Measurements from ENCODE around the gene GLB1L. TPM values are rescaled to one million over a fixed set of nuclear protein-coding genes. Genes with fewer than 3 reads are reported as not detected.
A peak's percentile ranks its signal among the peaks of the same experiment; 100 is the strongest.

GLB1L gene
- polyA plus RNA-seq, 1 of the 3 experiments (the other 2 are of a cell fraction) = 11.7 TPM

- Histone ChIP-seq H3K27me3 (ENCODE audit: insufficient read depth) (no peaks in the 10 kb centered on the region), H3K4me1 (ENCODE audit: control insufficient read depth in 1 of 2, insufficient read depth in 2 of 2, low read depth in 1 of 2, low read length in 1 of 2) (peaks cover 3 to 16% of the 10 kb centered on the region in 2 experiments; a peak in 1 of 4 replicates), H2AFZ (ENCODE audit: low read depth) (peak within 1 kb of the TSS; percentile 80), H3K27ac (ENCODE audit: low read depth in 2 of 2, low read length in 1 of 2) (peak within 1 kb of the TSS; percentile 74 to 77), H3K4me3 (ENCODE audit: low read depth in 2 of 2, low read length in 1 of 2) (peak within 1 kb of the TSS; percentile 82 to 87), H3K4me2 (peak within 1 kb of the TSS; percentile 98), H3K9ac (peak within 1 kb of the TSS; percentile 78), H4K20me1 (ENCODE audit: insufficient read depth) (no peaks in the 10 kb centered on the region), H3K79me2 (ENCODE audit: insufficient read depth) (peaks cover 27% of the 10 kb centered on the region), H3F3A (replicated peaks; ENCODE audit: insufficient read depth) (peaks cover 11% of the 10 kb centered on the region), H3K9me3 (no peaks in the 10 kb centered on the region), H3K36me3 (replicated peaks in 1 of 2; ENCODE audit: control insufficient read depth in 1 of 2, insufficient read depth in 2 of 2, low read length in 1 of 2) (peaks cover 9 to 39% of the 10 kb centered on the region in 2 experiments), H3K9me2 (no peaks in the 10 kb centered on the region)
- peak; percentile 98 for DNase-seq
- WGBS (ENCODE audit: low lambda C conversion rate) = under 1% methylated on average over 36 of the region's 80 CpGs
- ChIA-PET CTCF (interaction anchor here (0.8 to 5.1 kb wide), 10 partner anchors 10 to 200 kb away, joined by 3 to 40 read pairs (median 4); partner anchors contain the start of gene ABCB6), POLR2A (interaction anchor here (0.6 to 2.7 kb wide), 6 partner anchors 11 to 268 kb away, joined by 3 to 23 read pairs (median 7); partner anchors contain the start of genes ABCB6, CNPPD1, GLB1L and STK16)
- TF ChIP-seq ELF1 (IDR thresholded peaks at IDR 0.05) = peak; percentile 56; the same call in 1 of the 2 replicates
- TF ChIP-seq, protein P1, sequence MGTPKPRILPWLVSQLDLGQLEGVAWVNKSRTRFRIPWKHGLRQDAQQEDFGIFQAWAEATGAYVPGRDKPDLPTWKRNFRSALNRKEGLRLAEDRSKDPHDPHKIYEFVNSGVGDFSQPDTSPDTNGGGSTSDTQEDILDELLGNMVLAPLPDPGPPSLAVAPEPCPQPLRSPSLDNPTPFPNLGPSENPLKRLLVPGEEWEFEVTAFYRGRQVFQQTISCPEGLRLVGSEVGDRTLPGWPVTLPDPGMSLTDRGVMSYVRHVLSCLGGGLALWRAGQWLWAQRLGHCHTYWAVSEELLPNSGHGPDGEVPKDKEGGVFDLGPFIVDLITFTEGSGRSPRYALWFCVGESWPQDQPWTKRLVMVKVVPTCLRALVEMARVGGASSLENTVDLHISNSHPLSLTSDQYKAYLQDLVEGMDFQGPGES (IDR thresholded peaks at IDR 0.05; ENCODE audit: low read depth, low read length) = peak; percentile 83
- peak; percentile 93; the same call in 1 of the 2 replicates for TF ChIP-seq SIN3A (IDR thresholded peaks at IDR 0.05; ENCODE audit: borderline replicate concordance, low read depth, low read length)
- TF ChIP-seq, protein P2, sequence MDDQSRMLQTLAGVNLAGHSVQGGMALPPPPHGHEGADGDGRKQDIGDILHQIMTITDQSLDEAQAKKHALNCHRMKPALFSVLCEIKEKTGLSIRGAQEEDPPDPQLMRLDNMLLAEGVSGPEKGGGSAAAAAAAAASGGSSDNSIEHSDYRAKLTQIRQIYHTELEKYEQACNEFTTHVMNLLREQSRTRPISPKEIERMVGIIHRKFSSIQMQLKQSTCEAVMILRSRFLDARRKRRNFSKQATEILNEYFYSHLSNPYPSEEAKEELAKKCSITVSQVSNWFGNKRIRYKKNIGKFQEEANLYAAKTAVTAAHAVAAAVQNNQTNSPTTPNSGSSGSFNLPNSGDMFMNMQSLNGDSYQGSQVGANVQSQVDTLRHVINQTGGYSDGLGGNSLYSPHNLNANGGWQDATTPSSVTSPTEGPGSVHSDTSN (IDR thresholded peaks at IDR 0.05) = peak; percentile 100
- no peak for TF ChIP-seq REST (IDR thresholded peaks at IDR 0.05; ENCODE audit: low read depth, low read length)
- 0 out of 2 replicates have a peak, but pooled peaks have one; percentile 31 for TF ChIP-seq GABPA (IDR thresholded peaks at IDR 0.05; ENCODE audit: low read depth)
- no peak for TF ChIP-seq JUND (IDR thresholded peaks at IDR 0.05)
- peak; percentile 90 for TF ChIP-seq RFX5 (IDR thresholded peaks at IDR 0.05; ENCODE audit: low read length)
- TF ChIP-seq EZH2phosphoT487 (IDR thresholded peaks at IDR 0.05; ENCODE audit: borderline replicate concordance, low read depth) = no peak
- peak; percentile 68 for TF ChIP-seq TAF1 (IDR thresholded peaks at IDR 0.05; ENCODE audit: borderline replicate concordance, low read depth, low read length)
- peak; percentile 49 for TF ChIP-seq NRF1 (IDR thresholded peaks at IDR 0.05; ENCODE audit: low read depth, low read length)
- peak; percentile 65; the same call in 1 of the 2 replicates for TF ChIP-seq ZBTB33 (IDR thresholded peaks at IDR 0.05; ENCODE audit: borderline replicate concordance, low read depth)
- TF ChIP-seq FOXJ3 (CRISPR knock-in tag; IDR thresholded peaks at IDR 0.05) = no peak; the same call in 1 of the 2 replicates
- TF ChIP-seq MXI1 (IDR thresholded peaks at IDR 0.05; ENCODE audit: low read depth, low read length) = peak; percentile 86
- no peak for TF ChIP-seq EP300 (IDR thresholded peaks at IDR 0.05; ENCODE audit: borderline replicate concordance in 1 of 2, low read depth in 1 of 2, low read length in 1 of 2)
- peak; percentile 57 for TF ChIP-seq MAX (IDR thresholded peaks at IDR 0.05; ENCODE audit: low read depth)
- no peak for TF ChIP-seq USF1 (IDR thresholded peaks at IDR 0.05; ENCODE audit: borderline replicate concordance, low read depth)
- TF ChIP-seq, protein P3, sequence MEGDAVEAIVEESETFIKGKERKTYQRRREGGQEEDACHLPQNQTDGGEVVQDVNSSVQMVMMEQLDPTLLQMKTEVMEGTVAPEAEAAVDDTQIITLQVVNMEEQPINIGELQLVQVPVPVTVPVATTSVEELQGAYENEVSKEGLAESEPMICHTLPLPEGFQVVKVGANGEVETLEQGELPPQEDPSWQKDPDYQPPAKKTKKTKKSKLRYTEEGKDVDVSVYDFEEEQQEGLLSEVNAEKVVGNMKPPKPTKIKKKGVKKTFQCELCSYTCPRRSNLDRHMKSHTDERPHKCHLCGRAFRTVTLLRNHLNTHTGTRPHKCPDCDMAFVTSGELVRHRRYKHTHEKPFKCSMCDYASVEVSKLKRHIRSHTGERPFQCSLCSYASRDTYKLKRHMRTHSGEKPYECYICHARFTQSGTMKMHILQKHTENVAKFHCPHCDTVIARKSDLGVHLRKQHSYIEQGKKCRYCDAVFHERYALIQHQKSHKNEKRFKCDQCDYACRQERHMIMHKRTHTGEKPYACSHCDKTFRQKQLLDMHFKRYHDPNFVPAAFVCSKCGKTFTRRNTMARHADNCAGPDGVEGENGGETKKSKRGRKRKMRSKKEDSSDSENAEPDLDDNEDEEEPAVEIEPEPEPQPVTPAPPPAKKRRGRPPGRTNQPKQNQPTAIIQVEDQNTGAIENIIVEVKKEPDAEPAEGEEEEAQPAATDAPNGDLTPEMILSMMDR (IDR thresholded peaks at IDR 0.05) = no peak
- peak; percentile 82 for TF ChIP-seq POLR2AphosphoS5 (IDR thresholded peaks at IDR 0.05; ENCODE audit: low read depth, low read length)
- 0 out of 2 replicates have a peak, but pooled peaks have one; percentile 34 for TF ChIP-seq NFIC (IDR thresholded peaks at IDR 0.05; ENCODE audit: borderline replicate concordance)
Observed at GRCh38 chr2:219229305-219230058, 15.8 kb downstream of the GLB1L start, which contains the start of the genes ANKZF1 and ATG9A. Gene ANKZF1, plus strand, starts transcription at chr2:219229806. Its CDS starts 452 bp downstream, at chr2:219230258. Gene ATG9A, minus strand, starts transcription at chr2:219229636. Its CDS starts 1,612 bp downstream, at chr2:219228024.
